OCI-LY7 (cell line): ENCODE measurements around the gene PAK5.

Experiments used
- EZH2phosphoT487 ChIP-seq: fragments of 200-600 bp; sonication (generic); IDR thresholded peaks from 2 replicates; pipeline ENCODE4 v1.6.1; 2018; ENCODE audit warnings: low read depth, borderline replicate concordance, mild to moderate bottlenecking, mixed run types, antibody characterized with exemption, low read length, moderate library complexity, mixed read lengths
- TF ChIP-seq, protein P1 (sequence below): fragments of 200-600 bp; sonication (generic); conservative IDR thresholded peaks from 2 replicates; pipeline ENCODE4 v1.5.1; 2014; ENCODE audit warnings: mild to moderate bottlenecking, antibody characterized with exemption, low read length, moderate library complexity, mixed read lengths

DNA sequence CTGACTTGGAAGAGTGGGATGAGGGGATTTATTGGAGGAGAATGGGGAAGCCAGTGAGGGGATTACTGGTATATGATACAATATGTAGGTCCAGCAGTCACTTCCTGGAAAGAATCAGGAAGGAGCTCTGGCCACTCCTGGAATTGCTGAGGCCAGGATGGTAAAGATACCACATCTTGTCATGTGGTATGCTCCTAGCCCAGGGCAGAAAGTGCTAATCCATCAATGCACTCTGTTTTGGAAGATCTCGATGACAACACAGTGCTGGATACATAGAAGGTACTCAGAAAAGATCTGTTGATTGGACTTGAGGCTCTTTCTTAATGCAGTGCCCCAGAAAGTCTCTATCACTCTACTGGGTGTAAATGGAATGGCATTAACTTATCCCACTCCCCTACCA lies 271.9 kb downstream of the PAK5 start:
- TF ChIP-seq, protein P1, sequence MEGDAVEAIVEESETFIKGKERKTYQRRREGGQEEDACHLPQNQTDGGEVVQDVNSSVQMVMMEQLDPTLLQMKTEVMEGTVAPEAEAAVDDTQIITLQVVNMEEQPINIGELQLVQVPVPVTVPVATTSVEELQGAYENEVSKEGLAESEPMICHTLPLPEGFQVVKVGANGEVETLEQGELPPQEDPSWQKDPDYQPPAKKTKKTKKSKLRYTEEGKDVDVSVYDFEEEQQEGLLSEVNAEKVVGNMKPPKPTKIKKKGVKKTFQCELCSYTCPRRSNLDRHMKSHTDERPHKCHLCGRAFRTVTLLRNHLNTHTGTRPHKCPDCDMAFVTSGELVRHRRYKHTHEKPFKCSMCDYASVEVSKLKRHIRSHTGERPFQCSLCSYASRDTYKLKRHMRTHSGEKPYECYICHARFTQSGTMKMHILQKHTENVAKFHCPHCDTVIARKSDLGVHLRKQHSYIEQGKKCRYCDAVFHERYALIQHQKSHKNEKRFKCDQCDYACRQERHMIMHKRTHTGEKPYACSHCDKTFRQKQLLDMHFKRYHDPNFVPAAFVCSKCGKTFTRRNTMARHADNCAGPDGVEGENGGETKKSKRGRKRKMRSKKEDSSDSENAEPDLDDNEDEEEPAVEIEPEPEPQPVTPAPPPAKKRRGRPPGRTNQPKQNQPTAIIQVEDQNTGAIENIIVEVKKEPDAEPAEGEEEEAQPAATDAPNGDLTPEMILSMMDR, result no peak
- no peak for TF ChIP-seq EZH2phosphoT487
